Measurements from ENCODE around the gene EXOC4.

The EXOC4 gene

GRCh38 chr7:134022286-134022911 lies 769.5 kb downstream of the EXOC4 start:
- H3K27ac ChIP-seq (ENCODE audit: low read depth, low read length), result no peak overlapping the region
- H3K36me3 ChIP-seq (ENCODE audit: control insufficient read depth, low read length), result no peaks in the 10 kb centered on the region
- TF ChIP-seq EZH2phosphoT487 (IDR thresholded peaks at IDR 0.05; ENCODE audit: borderline replicate concordance, low read length) (no peak), CTCF (IDR thresholded peaks at IDR 0.05; ENCODE audit: low read depth, low read length, poor library complexity, severe bottlenecking) (no peak)
- H3K4me1 ChIP-seq (ENCODE audit: control insufficient read depth, low read length), result no peaks in the 10 kb centered on the region
- H3K27me3 ChIP-seq (ENCODE audit: control insufficient read depth, low read length), result no peaks in the 10 kb centered on the region
- H4K20me1 ChIP-seq (ENCODE audit: control insufficient read depth, insufficient read depth, low read depth, low read length), result no peaks in the 10 kb centered on the region
- H3K9me3 ChIP-seq (ENCODE audit: control insufficient read depth, insufficient read depth, low read length), result no peaks in the 10 kb centered on the region
- H3K4me2 ChIP-seq (ENCODE audit: low read length), result no peak overlapping the region
- H3K9me2 ChIP-seq (replicated peaks; ENCODE audit: control insufficient read depth, low read length), result no peaks in the 10 kb centered on the region
- no peak overlapping the region for H3K4me3 ChIP-seq (ENCODE audit: low read length)
- H3K79me2 ChIP-seq (ENCODE audit: control insufficient read depth, low read length), result no peaks in the 10 kb centered on the region
- H3F3A ChIP-seq (ENCODE audit: control insufficient read depth, insufficient read depth), result no peaks in the 10 kb centered on the region

- Histone ChIP-seq H3K4me3 (ENCODE audit: low read length) (no peak overlapping the region), H3K4me1 (ENCODE audit: control insufficient read depth, low read length) (no peaks in the 10 kb centered on the region), H3K27ac (ENCODE audit: low read depth, low read length) (no peak overlapping the region)
These were observed 771.9 kb downstream of the EXOC4 start for GRCh38 chr7:134024739-134025138.

GRCh38 chr7:134028853-134029252 lies 776.0 kb downstream of the EXOC4 start:
- Histone ChIP-seq H3K9me3 (ENCODE audit: control insufficient read depth, insufficient read depth, low read length) (no peaks in the 10 kb centered on the region), H3K9me2 (replicated peaks; ENCODE audit: control insufficient read depth, low read length) (no peaks in the 10 kb centered on the region), H4K20me1 (ENCODE audit: control insufficient read depth, insufficient read depth, low read depth, low read length) (no peaks in the 10 kb centered on the region), H3F3A (ENCODE audit: control insufficient read depth, insufficient read depth) (no peaks in the 10 kb centered on the region), H3K4me3 (ENCODE audit: low read length) (no peak overlapping the region), H3K4me1 (ENCODE audit: control insufficient read depth, low read length) (no peaks in the 10 kb centered on the region), H3K4me2 (ENCODE audit: low read length) (no peak overlapping the region), H3K79me2 (ENCODE audit: control insufficient read depth, low read length) (no peaks in the 10 kb centered on the region), H3K27me3 (ENCODE audit: control insufficient read depth, low read length) (no peaks in the 10 kb centered on the region), H3K36me3 (ENCODE audit: control insufficient read depth, low read length) (no peaks in the 10 kb centered on the region), H3K27ac (ENCODE audit: low read depth, low read length) (no peak overlapping the region)
- no peak for TF ChIP-seq EZH2phosphoT487 (IDR thresholded peaks at IDR 0.05; ENCODE audit: borderline replicate concordance, low read length)
- TF ChIP-seq CTCF (IDR thresholded peaks at IDR 0.05; ENCODE audit: low read depth, low read length, poor library complexity, severe bottlenecking), result no peak

More at GRCh38 chr7:134024739-134025138, 771.9 kb downstream of the EXOC4 start:
- no peaks in the 10 kb centered on the region for H3K9me3 ChIP-seq (ENCODE audit: control insufficient read depth, insufficient read depth, low read length)
- H3K27me3 ChIP-seq (ENCODE audit: control insufficient read depth, low read length), result no peaks in the 10 kb centered on the region
- TF ChIP-seq CTCF (IDR thresholded peaks at IDR 0.05; ENCODE audit: low read depth, low read length, poor library complexity, severe bottlenecking) (no peak), EZH2phosphoT487 (IDR thresholded peaks at IDR 0.05; ENCODE audit: borderline replicate concordance, low read length) (no peak)
- H3K79me2 ChIP-seq (ENCODE audit: control insufficient read depth, low read length), result no peaks in the 10 kb centered on the region
- no peaks in the 10 kb centered on the region for H3K36me3 ChIP-seq (ENCODE audit: control insufficient read depth, low read length)
- H3K9me2 ChIP-seq (replicated peaks; ENCODE audit: control insufficient read depth, low read length), result no peaks in the 10 kb centered on the region
- H3K4me2 ChIP-seq (ENCODE audit: low read length), result no peak overlapping the region
- no peaks in the 10 kb centered on the region for H3F3A ChIP-seq (ENCODE audit: control insufficient read depth, insufficient read depth)
- no peaks in the 10 kb centered on the region for H4K20me1 ChIP-seq (ENCODE audit: control insufficient read depth, insufficient read depth, low read depth, low read length)

Data from DOHH2 (cell line).